SH-SY5Y (cell line): Measurements from ENCODE around the gene PLEKHM1.

ENCODE experiments used
- GATA2 ChIP-seq: IDR thresholded peaks from 2 replicates; pipeline ENCODE4 v1.6.1; 2011; ENCODE audit warnings: mild to moderate bottlenecking, low read depth, low read length
- GATA3 ChIP-seq: IDR thresholded peaks from 2 replicates; pipeline ENCODE4 v1.6.1; 2011; ENCODE audit warnings: low read depth, mild to moderate bottlenecking, low read length, moderate library complexity

- TF ChIP-seq GATA3 (no peak), GATA2 (no peak)
Observed at GRCh38 chr17:45433159-45433535, 57.4 kb downstream of the PLEKHM1 start.
